Activated CD4-positive, CD25-positive, alpha-beta regulatory T cell treated with anti-CD3 and anti-CD28 coated beads, Interleukin-2, amount 50 U/mL, for 16 hours (primary cell): Measurements from ENCODE around the gene CFAP141.

Experiments
- DNase-seq: peaks from one replicate; pipeline ENCODE4 v3.0.0-alpha.2; 2020; ENCODE audit warnings: low read depth, low spot score

Gene CFAP141

DNA sequence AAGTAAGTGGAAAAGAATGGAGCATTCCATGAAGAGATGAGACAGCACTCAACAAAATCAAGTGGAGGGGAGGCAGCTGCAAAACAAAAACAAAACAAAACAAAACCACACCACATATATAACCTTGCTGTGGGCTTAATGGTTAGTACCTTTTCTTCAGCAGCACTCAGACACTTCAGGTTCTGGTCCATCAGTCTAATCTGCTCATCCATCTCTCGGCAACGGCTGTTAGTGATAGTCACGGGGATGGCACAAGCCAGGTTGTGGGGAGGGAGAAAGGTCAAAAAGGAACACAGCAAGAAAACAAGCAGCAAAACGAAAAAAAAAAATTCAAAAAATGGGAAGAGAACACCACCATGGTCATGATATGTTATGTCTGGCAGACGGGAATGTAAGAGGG lies 34.3 kb downstream of the CFAP141 start:
- DNase-seq: no peak

DNA sequence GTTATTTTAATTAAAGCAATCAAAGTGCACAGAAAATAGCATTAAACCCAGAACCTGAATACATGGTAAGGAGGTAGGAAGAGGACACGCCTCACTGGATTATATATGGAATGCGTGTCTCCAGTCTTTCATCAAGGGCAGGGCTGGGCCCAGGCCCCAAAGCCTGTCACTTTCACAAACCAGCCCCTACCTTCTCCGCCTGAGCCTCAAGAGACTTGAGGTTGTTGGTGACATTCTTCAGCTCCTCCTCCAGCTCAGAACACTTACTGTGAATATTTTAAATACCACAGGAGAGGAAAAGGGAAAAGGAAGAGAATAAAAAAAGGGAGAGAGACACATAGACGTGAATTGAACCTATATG lies 34.9 kb downstream of the CFAP141 start:
- DNase-seq: no peak

DNA sequence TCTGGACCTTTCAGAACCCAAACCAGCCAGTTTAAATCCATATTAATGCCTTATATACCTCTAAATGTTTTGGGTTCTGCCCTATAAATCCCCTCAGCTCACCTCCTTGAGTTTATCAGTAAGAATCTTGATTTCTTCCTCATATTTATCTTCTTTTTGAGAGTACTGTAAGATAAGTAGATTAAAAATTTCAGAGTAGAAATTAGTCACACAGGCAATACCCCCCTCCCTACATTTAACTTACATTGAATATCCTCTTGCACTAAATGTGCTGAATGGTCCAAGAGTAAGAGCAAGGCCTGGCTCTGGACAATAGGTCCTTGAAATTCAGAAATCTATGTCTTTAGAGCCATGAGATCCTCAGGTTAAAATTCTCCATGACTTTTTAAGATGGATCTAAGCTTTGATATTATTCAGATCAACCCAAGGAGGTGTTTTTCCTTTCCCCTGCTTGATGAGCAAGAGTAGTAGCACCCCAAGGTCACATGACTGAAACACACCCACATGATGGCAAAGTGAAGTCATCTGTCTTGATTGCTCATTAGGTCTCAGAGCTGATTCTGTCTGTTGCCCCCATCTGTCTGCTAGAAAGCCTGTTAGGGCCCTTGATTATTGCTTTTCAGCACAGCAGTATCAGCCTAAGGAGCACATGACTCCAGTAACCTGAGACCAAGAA lies 35.4 kb downstream of the CFAP141 start:
- DNase-seq: peak; percentile 36

DNA sequence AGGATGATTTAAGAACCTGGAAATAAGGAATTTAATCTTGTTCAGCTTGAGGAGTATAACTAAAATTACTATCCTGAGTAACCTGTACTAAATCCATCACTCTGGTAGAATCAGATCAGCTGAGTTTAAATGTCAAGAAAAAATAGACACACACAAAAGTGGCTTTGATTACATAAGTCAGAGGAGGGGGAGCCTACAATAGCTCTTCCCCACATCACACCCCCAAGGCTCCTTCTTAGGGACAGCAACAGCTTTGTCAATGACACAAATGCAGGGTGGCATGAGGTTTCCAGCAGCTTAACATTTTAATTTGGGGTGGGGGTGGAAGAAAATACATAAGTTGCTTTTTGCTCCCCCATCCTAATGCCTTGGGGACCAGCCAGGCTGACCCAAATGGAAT lies 38.7 kb downstream of the CFAP141 start:
- no peak for DNase-seq

DNA sequence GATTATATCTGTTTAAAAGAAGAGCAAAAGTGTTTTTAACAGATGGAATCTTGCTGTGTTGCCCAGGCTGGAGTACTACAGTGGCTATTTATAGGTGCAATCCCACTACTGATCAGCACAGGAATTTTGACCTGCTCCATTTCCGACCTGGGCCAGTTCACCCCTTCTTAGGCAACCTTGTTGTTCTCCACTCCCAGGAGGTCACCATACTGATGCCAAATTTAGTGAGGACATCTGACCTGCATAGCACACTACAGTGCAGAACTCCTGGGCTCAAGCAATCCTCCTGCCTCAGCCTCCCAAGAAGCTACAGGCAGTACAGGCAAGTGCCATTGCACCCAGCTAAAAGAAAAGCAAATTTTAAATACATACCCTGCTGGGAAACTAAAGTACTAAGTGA lies 39.9 kb downstream of the CFAP141 start:
- DNase-seq: no peak

DNA sequence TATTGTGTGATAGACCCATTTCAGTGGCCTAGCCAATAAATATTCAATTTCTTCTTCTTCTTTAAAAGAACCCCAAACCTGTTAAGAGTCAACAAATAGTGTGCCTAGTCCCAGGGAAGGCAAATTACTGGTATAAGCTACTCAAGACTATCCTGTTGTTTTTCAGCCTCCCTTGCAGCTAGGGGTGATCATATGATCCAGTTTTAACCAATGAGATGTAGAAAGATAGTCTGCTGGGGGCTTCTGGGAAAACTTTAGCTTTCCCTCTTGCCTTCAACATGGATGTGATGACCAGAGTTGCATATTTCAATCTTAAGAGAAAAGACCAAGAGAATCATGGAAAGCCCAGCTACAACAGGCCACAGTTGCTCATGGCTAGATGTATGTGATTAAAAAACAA lies 46.6 kb downstream of the CFAP141 start:
- no peak for DNase-seq

DNA sequence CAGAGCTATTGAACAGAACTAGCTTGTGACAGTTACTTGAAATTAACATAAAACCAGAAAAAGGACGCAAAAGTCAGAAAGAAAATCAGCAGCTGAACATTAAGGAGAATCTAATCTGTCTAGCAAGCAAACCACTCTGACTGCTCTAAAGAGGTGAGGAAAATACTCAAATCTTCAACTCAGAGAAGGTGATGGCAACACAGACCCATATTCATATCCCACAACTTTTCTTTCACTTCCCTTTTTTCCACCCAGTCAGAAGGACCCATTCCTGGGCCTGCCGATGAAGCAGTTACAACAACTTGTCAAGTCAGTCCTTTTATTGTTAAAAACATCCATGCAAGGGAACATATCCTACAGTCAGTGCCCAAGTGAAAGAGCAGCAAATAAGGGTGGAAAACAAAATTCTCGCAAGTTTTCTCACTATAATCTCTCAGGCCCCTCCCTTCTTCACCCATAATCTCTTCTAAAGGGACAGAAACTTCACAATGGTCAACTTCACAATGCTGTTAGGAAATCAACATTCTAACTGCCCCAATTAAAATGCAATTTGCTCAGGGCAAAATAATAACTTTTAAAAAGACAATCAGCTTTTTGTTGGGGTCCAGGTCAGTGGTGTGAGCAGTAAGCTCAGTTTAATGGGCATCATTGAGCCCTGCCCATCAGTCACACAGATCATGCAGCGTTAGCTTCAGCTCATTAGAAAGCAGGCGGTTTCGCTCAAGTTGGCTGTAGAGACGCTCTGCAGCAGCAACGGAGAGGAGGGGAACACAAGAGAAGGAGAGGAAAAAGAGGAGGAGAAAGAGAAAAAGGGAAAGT lies 47.6 kb downstream of the CFAP141 start:
- DNase-seq: no peak

DNA sequence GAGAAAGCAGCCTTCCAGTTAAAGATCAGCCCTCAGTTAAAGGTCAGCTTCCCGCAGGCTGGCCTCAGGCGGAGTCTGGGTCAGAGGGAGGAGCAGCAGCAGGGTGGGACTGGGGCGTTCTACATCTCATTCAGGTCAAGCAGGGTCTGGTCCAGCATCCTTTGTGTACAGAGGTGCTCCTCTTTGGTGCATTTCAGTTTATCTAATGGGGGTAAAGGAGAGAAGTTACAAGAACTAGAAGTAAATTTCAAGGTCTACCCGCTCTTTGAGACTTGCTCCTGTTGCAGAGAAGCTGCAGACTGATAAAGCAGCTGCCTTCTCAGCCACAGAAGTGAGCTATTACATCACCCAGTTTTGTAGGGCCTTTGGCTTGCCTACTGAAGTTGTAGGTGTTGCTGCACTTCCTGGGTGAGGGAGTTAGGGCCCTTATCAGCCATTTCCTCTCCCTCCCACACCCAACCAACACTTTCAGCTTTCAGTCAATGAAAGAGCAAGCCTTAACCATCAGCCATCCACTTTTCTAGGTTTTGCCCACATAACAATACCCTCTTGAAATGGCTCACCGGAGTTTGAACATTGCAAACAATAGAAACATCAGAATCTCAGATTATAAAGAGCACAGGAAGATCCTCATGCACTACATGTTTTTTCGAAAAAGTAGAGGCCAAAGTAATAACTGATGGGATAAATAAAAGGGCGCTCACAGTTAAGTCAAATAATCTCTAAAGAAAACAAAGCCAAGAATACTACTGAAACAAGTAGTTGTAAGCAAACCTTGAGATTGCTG lies 48.4 kb downstream of the CFAP141 start:
- DNase-seq: peak; percentile 61

DNA sequence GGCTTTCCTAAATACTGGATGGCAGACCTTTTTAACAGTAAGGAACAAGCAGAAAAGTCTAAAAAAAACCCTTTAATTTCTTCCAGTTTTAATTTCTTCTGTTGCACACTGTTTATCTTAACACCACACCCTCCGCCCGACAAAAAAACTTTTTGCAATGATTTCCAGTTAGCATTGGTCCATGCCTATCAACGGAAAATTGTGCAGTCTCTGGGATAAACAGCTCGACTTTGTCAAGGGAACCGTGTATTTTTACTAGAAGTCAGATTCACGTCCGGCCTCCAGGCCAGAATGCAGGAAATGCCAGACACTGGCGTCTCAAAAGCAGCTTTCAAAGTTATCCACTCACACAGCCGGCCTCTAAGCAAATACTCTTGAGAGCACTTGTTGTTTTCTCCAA lies 50.9 kb downstream of the CFAP141 start:
- no peak for DNase-seq

DNA sequence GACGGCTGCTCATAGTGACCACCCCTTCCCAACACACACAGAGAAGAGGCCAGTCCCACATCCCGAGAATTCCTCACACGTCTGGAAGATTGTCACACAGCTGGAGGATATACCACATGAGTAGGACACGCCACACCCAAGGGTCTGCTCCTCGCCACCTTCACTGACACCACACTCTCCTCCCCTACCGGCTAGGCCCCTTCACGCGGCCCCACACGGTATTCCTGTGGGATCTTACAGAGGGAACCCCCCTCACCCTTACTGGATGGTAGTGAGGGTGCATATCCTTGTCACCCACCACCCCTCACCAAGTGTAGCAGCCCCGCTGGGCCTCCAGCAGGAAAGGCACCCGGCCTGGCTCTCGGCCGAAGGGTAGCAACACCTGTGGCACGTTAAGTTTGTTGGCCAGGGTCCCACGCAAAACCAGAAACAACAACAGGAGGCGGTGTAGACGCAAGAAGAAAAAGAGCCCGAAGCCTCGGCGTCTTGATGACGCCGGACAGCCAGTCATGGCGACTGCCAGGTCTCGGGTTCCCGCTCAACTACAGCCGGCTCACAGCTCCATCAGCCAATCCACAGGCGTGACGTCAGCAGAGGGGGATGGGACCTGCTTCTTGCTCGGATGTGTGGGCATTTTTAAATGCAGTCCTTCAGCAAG lies 51.5 kb downstream of the CFAP141 start, which contains the start of gene NUP210L:
Gene NUP210L (minus strand): TSS at position 540 of the 658 bp plus-strand sequence.
- no peak for DNase-seq

DNA sequence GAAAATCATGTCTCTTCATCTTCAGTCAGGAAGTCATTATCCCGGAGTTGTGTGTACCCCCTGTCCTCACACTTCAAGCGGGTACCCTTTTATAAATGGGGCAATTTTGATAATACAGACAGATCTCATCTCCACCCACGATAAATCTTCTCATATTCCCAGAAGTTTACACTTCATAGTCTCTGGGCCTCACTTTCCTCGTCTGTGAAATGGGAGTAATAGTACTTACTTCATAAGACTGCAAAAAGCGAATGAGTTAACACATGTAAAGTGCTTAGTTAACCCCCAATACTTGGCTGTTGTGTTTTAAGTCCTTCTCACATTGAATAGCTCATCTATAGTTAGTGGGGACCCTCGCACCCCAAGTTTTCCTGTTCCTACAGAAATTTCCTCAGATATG lies 52.1 kb downstream of the CFAP141 start:
- no peak for DNase-seq

DNA sequence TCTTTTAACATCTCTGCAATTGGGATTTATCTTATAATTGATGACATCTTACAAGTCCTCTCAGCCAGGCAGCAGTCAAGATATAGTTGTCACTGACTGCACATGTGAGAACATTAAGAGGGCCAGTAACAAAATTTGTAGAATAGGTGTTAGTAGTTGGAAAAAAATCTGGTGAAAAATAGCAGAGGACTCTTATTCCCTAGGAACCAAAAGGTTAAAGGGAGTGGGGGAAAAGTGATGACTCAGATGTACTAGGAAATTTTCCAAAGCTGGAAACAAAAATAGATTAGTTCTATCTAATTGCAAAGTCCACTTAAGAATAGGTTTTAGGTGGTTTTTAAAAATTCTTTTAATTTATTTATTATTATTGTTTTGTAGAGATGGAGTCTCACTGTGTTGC lies 54.8 kb downstream of the CFAP141 start:
- DNase-seq: no peak
